Measurements from ENCODE around the gene CAMTA1. TPM values are rescaled to one million over a fixed set of nuclear protein-coding genes. Genes with fewer than 3 reads are reported as not detected.

Gene CAMTA1
- total RNA-seq, 1 experiment from 2014 or later = 102 TPM

DNA sequence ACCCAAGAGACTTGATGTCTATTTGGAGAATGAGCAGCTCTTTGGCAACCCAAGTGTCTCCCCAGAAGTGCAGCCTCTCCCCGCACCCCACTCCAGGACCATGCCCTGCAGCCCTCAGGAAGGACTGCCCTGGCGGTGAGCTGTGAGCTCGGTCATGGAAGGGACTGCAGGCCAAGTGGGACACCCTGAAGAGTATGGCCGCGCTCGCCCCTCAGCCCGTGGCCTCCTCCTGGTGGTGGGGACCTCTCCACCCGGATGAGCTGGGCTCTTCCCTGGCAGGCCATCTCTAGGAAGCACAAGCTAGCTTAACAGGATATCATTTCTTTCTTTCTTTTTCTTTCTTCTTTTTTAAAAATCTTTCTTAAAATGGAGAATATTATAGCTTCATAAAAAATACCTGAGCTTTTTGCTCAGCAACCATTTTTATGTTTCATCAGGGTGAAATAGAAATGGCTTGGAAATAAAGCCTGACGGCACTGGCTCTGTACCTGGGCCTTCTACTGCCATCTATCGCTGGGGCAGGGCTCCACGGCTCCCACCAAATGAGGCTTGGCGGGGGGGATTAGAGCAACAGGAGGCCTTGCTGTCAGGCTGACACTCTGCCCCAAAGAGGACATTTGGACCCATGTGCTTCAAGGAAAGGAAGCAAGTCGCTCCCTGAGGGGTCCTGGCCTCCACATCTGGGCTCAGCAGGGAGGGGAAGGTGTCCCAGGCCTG is 689.7 kb downstream of the CAMTA1 start:
- in situ Hi-C loops (cut with HindIII; ENCODE audit: low pct_unique_long_range_greater_than_20kb, low sequenced_read_pairs) = no loop called here
- no peak for DNase-seq (ENCODE audit: low read depth)

DNA sequence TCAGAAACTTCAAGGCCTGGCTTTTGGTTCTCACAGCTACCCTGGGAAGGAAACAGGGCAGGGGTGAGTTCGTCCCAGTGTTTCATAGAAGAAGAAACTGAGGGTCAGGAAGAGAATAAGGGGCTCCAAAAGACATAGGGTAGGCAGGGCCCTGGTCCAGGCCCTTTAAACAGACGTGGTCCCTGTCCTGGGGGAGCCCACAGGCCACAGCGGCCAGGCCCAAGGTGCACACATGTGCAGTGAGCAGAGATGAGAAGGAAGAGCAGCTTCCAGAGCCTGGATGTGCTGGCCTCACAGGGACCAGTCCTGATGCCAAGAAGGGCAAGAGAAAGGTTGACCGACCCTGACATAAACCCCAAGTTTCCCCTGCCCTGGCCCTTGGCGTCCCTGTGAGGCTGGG is 690.4 kb downstream of the CAMTA1 start:
- DNase-seq (ENCODE audit: low read depth) = no peak
- in situ Hi-C loops (cut with HindIII; ENCODE audit: low pct_unique_long_range_greater_than_20kb, low sequenced_read_pairs) = no loop called here

DNA sequence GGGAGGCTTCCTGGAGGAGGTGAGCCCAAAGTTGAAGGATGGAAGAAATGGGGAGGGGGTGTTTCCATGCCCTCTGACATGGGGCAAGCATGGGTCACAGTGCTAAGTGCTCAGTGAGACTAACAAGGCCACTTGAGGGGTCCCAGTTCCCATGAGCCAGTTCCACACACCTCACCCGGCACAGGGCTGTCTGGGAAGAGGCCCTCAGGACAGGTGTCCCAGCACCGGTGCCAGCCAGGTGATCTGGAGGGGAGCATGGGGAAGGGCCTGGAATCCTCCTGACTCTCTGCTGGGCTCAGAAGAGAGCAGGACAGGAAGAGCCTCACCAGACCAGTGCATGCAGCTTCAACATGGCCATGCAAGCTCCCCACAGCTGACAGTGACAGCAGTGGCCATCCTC is 691.1 kb downstream of the CAMTA1 start:
- no peak for DNase-seq (ENCODE audit: low read depth)
- in situ Hi-C loops (cut with HindIII; ENCODE audit: low pct_unique_long_range_greater_than_20kb, low sequenced_read_pairs) = no loop called here

DNA sequence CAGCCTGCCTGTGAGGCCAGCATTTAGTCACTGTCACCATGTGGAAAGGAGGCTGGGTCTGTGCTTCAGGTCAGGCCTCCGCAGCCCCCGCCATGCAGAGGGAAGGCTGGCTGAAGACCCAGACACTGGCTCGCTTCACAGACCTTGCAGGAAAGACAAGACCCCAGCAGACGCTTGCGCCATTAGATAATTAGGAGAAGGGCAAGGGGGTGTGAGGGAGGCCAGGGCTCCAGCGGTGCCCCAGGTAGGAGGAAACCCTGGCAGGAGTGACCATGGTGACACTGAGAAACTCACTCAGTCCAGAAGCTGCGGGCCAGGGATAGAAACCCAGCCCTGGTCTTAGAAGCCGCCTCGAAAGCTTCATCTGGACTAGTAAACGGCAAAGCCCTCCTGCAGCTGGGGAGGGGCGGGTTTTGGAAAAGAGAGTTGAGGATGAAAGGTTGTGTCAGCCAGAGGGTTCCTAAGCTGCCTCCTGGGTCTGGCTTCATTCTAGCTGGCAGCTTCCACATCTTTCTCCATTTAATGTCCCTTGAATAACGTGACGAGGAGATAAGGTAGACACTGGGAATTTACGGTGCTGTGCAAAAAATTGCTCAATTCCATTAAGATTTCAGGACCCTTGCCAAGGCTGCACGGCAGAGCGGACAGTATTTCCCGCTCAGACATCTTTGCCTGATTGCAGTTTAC is 691.8 kb downstream of the CAMTA1 start:
- in situ Hi-C loops (cut with HindIII; ENCODE audit: low pct_unique_long_range_greater_than_20kb, low sequenced_read_pairs) = no loop called here
- no peak for DNase-seq (ENCODE audit: low read depth)

DNA sequence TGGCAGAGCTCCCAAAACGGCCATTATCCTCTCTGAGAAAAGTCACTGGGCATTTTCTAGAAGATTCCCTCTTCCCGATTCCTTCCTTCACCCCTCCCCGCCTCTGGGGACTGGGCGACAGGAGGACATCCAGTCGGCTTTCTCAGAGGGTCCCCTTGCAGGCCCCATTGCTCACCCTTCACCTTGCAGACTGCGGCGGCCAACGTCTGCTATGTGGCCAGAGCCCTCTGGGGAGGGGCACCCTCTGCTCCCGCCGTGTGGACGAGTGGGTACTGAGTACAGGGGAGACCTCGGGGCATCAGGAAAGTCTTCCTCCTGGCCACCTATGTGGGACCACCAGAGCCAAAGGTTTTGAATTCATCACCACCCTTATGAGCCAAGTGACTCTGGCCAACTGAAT is 692.3 kb downstream of the CAMTA1 start:
- in situ Hi-C loops (cut with HindIII; ENCODE audit: low pct_unique_long_range_greater_than_20kb, low sequenced_read_pairs) = no loop called here
- no peak for DNase-seq (ENCODE audit: low read depth)

DNA sequence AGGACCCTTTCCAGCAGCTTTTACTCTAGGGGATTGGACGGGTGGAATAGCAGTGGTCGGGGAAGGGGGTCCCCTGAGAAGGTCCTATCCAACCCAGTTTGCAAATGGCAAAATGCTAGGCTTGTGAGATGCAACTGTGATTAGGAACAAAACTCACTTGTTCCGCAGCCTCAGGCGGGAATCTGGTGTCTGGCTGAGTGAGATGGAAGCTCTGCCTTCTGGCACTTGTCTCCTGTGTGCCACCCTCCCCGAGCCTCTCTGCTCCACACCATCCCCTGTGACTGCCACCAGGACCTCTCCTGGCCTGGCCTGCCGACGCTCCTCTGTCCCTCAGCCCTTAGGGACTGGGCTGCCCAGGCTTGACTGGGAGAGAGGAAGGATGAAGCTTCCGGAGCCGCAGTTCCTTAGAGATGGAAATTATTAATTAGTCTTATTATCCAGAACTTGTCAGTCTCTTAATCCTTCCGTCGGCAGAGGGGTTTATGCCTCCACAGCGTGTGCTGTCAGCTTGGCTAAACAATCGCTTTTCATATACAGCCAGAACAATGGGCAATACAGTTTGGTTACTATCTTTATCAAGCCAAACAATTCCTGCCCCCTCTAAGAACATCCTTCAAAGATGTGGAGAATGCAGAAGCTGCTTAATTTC is 693.0 kb downstream of the CAMTA1 start:
- DNase-seq (ENCODE audit: low read depth) = no peak
- in situ Hi-C loops (cut with HindIII; ENCODE audit: low pct_unique_long_range_greater_than_20kb, low sequenced_read_pairs) = no loop called here

- DNase-seq (ENCODE audit: low read depth) = no peak
These were observed 693.7 kb downstream of the CAMTA1 start for GRCh38 chr1:7478809-7479499.

DNA sequence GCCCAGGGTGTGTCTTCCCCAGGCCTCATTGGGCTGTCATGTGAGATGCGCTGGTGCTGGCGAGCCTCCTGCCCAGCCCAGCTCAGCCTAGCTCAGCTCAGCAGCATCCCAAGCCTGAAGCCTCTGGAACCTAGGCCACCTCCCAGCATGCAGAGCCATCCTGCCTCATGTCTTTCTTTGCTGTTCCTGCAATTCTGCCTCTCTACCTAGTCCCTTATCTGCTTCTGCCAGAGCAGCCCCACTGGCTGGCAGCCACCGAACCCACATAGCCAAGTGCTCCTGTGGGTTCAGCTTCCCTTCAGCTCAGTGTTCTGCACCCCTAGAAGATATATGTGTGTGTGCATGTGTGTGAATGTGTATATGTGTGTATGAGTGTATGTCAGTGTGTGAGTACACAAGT is 694.3 kb downstream of the CAMTA1 start:
- no peak for DNase-seq (ENCODE audit: low read depth)

More at GRCh38 chr1:7478809-7479499, 693.7 kb downstream of the CAMTA1 start:
- in situ Hi-C loops (cut with HindIII; ENCODE audit: low pct_unique_long_range_greater_than_20kb, low sequenced_read_pairs) = no loop called here

GRCh38 chr1:7481194-7481593 is 695.9 kb downstream of the CAMTA1 start:
- DNase-seq (ENCODE audit: low read depth) = no peak
- in situ Hi-C loops (cut with HindIII; ENCODE audit: low pct_unique_long_range_greater_than_20kb, low sequenced_read_pairs) = no loop called here

More for the DNA sequence above, 694.3 kb downstream of the CAMTA1 start:
- in situ Hi-C loops (cut with HindIII; ENCODE audit: low pct_unique_long_range_greater_than_20kb, low sequenced_read_pairs) = no loop called here

DNA sequence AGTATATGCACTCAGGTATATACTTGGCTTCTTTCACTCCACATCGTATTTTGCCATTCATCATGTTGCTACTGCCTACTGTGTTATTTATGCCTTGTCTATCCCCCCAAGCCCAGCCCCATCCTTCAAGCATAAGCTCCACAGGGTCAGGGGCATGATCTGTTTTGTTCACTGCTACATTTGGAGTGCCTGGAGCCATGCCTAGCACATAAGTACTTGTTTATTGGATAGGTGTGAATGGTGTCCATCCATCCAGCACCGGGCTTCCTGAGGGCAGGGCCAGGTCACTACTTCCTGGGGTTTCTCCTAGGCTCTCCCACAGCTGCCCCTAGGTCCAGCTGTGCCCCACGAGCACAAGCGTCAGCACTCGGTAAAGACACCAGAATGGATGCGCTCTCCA is 696.8 kb downstream of the CAMTA1 start:
- in situ Hi-C loops (cut with HindIII; ENCODE audit: low pct_unique_long_range_greater_than_20kb, low sequenced_read_pairs) = no loop called here
- no peak for DNase-seq (ENCODE audit: low read depth)

DNA sequence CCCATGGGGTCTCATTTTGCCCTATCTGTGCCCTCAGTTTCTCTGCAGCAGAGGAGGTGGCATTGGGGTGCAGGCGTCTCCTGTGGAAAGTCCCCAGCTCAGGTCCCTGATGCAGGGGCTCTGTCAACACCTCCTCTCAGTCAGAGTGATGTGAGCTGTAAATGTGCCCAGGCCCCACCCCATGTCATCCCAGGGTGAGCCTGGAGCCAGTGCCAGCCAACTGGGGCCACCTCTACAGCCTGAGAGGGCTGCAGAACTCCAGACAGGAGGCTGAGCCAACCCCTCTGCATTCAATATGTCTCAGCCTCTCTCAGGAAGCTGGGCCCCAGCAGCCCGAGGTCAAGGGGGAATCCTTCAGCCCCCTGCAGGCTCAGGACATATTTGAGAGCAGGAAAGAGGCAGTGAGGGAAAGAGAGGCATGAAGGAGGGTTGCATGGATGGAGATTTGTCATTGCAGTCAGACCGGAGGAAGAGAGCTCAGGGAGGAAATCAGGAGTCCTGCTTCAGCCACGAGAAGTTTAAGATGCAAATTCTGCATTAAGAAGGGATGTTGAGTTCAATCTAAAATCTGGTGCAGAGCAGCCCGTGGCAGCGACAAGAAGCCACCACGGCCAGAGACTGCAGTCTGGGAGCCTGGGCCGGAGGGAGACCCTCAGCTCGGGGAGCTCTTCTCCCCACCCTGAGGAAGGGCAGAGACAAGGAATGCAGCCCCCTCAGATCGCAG is 697.7 kb downstream of the CAMTA1 start:
- in situ Hi-C loops (cut with HindIII; ENCODE audit: low pct_unique_long_range_greater_than_20kb, low sequenced_read_pairs) = no loop called here
- no peak for DNase-seq (ENCODE audit: low read depth)

DNA sequence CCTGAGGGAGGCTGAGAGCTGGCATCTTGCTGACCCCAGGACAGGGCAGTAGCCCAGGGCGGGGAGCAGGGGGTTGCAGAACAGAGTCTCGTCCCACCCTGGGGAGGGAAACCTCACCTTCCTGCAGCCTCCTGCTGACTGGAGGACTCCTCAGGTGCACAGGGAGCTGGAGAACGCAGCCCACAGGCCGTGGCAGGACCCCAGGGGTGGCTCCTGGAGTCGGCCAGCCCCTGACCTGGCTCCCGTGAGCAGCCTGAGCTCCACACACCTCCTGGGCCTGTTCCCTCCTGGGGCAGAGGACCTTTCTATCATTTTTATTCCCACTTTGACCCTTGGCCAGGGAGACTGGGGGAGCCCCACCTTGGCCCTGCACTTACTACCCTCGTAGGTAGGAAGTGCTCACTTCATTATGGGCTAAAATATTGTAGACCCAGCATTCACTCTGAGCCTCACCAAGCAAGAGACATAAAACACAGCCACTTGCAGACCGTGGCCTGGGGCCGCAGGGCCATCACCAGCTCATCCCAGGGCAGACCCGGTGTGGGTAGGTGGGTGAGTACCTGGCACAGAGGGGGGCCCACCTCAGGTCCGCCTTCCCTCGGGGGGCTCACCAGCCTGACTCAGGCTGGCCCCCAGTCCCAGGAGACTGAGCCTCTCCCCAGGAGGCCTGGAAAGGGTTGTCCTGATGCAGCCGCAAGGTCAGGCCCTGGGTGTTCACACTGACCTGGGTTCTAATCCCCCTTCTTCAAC is 698.6 kb downstream of the CAMTA1 start:
- in situ Hi-C loops (cut with HindIII; ENCODE audit: low pct_unique_long_range_greater_than_20kb, low sequenced_read_pairs) = no loop called here

DNA sequence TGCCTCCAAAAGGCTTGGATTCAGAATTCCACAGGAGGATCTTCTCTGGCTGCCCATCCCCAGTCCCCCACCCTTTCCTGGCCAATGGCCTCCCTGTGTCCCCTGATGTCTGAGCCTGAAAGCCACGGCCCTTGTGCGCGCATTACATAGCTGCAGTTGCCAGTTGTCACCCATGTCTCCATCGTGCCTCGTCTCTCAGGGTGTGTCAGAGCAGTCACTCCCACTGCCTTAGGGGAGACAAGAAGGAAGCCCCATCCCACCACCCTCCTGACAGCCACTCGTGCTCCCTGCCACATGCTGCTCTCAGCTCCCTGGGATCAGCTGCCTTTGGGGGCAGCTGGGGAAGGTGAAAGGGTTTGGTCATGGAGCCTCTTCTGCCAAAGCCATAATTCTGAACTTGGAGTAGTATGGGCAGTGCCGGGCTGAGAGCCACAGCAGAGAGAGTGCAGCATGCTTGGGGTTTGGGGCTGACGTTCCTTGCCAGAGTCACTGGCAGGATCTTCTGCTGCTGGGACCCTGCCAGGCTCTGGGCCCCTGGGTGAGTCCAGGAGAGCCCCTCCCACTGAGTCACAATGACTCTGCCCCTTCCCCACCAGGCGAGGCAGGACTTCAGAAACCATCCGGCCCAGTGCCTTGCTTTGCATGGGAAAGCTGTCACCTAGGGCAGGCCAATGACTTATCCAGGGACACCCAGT is 700.0 kb downstream of the CAMTA1 start:
- in situ Hi-C loops (cut with HindIII; ENCODE audit: low pct_unique_long_range_greater_than_20kb, low sequenced_read_pairs) = no loop called here
- no peak for DNase-seq (ENCODE audit: low read depth)

More for the DNA sequence above, 698.6 kb downstream of the CAMTA1 start:
- DNase-seq (ENCODE audit: low read depth) = no peak

- in situ Hi-C loops (cut with HindIII; ENCODE audit: low pct_unique_long_range_greater_than_20kb, low sequenced_read_pairs) = no loop called here
- DNase-seq (ENCODE audit: low read depth) = no peak
These were observed 700.6 kb downstream of the CAMTA1 start for GRCh38 chr1:7485826-7486225.

- DNase-seq (ENCODE audit: low read depth) = no peak
- in situ Hi-C loops (cut with HindIII; ENCODE audit: low pct_unique_long_range_greater_than_20kb, low sequenced_read_pairs) = no loop called here
These were observed 702.7 kb downstream of the CAMTA1 start for GRCh38 chr1:7487766-7488474.

DNA sequence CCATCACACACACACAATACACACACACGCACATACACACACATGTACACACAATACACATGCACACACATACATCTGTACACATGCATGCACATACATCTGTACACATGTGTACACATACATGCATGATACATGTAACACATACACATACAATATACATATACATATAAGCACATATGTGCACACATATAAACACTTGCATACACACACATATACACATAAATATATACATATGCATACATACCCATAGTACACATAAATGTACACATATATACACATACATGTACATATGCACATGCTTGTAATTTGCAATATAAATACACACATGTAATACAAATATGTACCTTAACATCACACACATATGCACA is 703.2 kb downstream of the CAMTA1 start:
- no peak for DNase-seq (ENCODE audit: low read depth)
- in situ Hi-C loops (cut with HindIII; ENCODE audit: low pct_unique_long_range_greater_than_20kb, low sequenced_read_pairs) = no loop called here

- in situ Hi-C loops (cut with HindIII; ENCODE audit: low pct_unique_long_range_greater_than_20kb, low sequenced_read_pairs) = no loop called here
These were observed 704.3 kb downstream of the CAMTA1 start for GRCh38 chr1:7489586-7489985.

More at GRCh38 chr1:7489586-7489985, 704.3 kb downstream of the CAMTA1 start:
- no peak for DNase-seq (ENCODE audit: low read depth)

Measured in Caki2 (cell line).